GM12874 (cell line): Measurements from ENCODE around the gene SDC4.

Experiments
- CTCF ChIP-seq: IDR thresholded peaks from 2 replicates; pipeline ENCODE4 v1.5.1; 2011; ENCODE audit warnings: low read depth, mild to moderate bottlenecking, control low read depth, low read length, moderate library complexity; ENCODE audit not compliant: insufficient read depth

SDC4 gene

GRCh38 chr20:45288860-45289259, 59.4 kb downstream of the SDC4 start:
- no peak for TF ChIP-seq CTCF

DNA sequence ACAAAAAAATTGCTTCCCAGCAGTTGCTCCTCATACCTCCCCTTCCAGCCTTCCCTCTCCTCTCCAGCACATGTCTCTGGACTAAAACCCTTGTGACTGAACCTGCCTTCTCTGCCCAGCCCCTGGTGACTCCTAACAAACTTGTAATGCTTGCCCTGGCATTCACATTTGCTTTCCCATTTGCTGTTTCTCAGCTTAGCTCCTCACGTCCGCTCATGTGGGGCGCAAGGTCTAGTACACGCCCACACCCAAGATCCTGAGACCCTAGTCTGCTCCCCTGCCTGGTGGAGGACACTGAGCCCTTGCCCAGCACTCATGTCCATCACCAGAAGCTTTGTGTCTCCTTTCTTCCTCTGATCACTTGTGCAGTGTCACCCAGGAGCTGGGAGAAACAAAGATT, 59.8 kb downstream of the SDC4 start:
- no peak for TF ChIP-seq CTCF

DNA sequence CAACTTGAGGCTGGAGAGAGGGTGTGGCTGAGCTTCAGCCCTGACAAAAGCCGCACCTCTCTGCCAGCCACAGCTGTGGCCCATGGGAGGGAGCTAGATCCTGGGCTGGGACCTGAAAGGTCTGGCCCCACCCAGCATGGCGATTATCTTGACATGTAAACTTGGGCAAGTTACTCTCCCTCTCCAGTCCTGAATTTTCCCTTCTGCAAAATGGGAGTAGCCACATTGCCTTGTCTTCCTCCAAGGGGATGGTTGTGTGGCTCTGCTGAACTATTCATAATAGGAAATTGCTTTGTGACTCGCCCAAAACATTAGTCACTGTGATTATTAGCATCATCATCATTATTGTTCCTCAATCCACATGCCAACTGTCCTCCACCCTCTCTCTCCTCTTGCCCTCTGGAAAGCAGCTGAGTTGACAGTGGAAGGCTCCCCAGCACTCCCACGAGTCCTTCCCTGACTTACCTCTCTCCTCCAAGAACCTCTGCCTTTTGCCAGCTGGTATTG, 64.6 kb downstream of the SDC4 start:
- no peak for TF ChIP-seq CTCF

GRCh38 chr20:45282700-45283550, 65.3 kb downstream of the SDC4 start:
- no peak for TF ChIP-seq CTCF

DNA sequence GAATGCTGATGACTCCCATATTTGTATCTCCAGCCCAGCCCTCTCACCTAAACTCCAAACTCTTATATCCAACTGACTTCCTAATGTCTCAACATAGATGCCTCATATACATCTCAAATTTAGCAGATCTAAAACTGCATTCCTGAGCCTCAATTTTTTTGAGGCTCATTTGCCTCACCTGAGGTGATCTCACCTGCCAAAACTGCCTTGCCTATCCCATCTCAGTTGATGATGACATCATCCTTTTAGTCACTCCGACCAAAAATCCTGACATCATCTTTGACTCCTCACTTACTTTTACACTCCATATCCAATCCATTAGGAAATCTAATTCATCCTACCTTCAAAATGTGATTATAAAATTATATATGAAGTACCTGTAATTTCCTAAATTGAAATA, 68.2 kb downstream of the SDC4 start:
- no peak for TF ChIP-seq CTCF

- no peak for TF ChIP-seq CTCF
Observed at GRCh38 chr20:45275338-45275737, 72.9 kb downstream of the SDC4 start.
